Measurements from ENCODE around the gene ITGA4. TPM values are rescaled to one million over a fixed set of nuclear protein-coding genes. Genes with fewer than 3 reads are reported as not detected.

ITGA4 gene
- total and polyA plus RNA-seq, 2 of the 13 experiments (the other 11 are each of a cell fraction or from before 2014, with no cell fraction given), result not detected

DNA sequence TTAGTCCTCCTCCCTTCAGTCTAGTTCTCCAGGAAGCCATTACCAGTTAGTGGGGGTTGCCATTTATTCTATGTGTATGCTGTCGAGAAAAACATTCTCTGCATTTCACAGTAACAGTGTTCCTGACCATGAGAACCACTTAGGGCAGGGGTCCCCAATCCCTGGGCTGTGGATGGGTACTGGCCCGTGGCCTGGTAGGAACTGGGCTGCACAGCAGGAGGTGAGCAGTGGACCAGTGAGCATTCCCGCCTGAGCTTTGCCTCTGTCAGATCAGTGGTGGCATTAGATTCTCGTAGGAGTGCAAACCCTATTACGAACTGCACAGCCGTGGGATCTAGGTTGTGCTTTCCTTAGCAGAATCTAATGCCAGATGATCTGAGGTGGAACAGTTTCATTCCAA lies 15.8 kb downstream of the ITGA4 start:
- 0% methylated on average over 6 of the region's 6 CpGs for WGBS (ENCODE audit: low lambda C conversion rate)
- ChIA-PET POLR2A (no interaction called here), CTCF (ENCODE audit: low intra/inter-chr PET ratio, low total read pairs) (no interaction called here)
- no peak overlapping the region for H3K9ac ChIP-seq (ENCODE audit: insufficient read depth, low read depth, low read length)
- H3K36me3 ChIP-seq (replicated peaks in 1 of 2; ENCODE audit: control insufficient read depth in 1 of 2, insufficient read depth in 2 of 2, low read length in 2 of 2), result no peaks in the 10 kb centered on the region
- BruUV-seq (replicated peaks), result no TSS peak
- no peak overlapping the region for H2AFZ ChIP-seq (ENCODE audit: low read length)
- intact Hi-C loops (cut with micrococcal nuclease; ENCODE audit: unreplicated experiment) (no loop called here), in situ Hi-C loops (cut with HindIII; ENCODE audit: extremely low pct_ligation_motif_present, low pct_unique_long_range_greater_than_20kb) (no loop called here)
- ATAC-seq (peak; percentile 50), DNase-seq (ENCODE audit: low spot score) (no peak), FAIRE-seq (no peak)
- no peaks in the 10 kb centered on the region for H3K4me1 ChIP-seq (ENCODE audit: insufficient read depth, low read length)
- no peaks in the 10 kb centered on the region for H3K27me3 ChIP-seq (ENCODE audit: control insufficient read depth in 1 of 2, insufficient read depth in 2 of 2, low read length in 2 of 2)
- H3K4me2 ChIP-seq (ENCODE audit: low read depth, low read length), result no peak overlapping the region; the same call in 1 of the 2 replicates
- no peaks in the 10 kb centered on the region for H4K20me1 ChIP-seq (ENCODE audit: insufficient read depth, low read length)
- no peak overlapping the region for H3K27ac ChIP-seq (ENCODE audit: extremely low read length, insufficient read depth, low read length)
- no peaks in the 10 kb centered on the region for H3K9me3 ChIP-seq (ENCODE audit: low read length)
- no peak for TF ChIP-seq ZNF713 (CRISPR knock-in tag; IDR thresholded peaks at IDR 0.05)
- TF ChIP-seq MXI1 (IDR thresholded peaks at IDR 0.05; ENCODE audit: borderline replicate concordance, low read depth, low read length), result no peak
- no peak for TF ChIP-seq ZBTB7A (CRISPR knock-in tag; IDR thresholded peaks at IDR 0.05)
- TF ChIP-seq SRSF9 (IDR thresholded peaks at IDR 0.05; ENCODE audit: borderline replicate concordance, insufficient read depth, low read depth, low read length, poor library complexity, severe bottlenecking), result no peak
- TF ChIP-seq STAT5B (CRISPR knock-in tag; IDR thresholded peaks at IDR 0.05), result no peak
- TF ChIP-seq, protein P1, sequence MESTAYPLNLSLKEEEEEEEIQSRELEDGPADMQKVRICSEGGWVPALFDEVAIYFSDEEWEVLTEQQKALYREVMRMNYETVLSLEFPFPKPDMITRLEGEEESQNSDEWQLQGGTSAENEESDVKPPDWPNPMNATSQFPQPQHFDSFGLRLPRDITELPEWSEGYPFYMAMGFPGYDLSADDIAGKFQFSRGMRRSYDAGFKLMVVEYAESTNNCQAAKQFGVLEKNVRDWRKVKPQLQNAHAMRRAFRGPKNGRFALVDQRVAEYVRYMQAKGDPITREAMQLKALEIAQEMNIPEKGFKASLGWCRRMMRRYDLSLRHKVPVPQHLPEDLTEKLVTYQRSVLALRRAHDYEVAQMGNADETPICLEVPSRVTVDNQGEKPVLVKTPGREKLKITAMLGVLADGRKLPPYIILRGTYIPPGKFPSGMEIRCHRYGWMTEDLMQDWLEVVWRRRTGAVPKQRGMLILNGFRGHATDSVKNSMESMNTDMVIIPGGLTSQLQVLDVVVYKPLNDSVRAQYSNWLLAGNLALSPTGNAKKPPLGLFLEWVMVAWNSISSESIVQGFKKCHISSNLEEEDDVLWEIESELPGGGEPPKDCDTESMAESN (CRISPR knock-in tag; conservative IDR thresholded peaks at IDR 0.05), result no peak
- TF ChIP-seq GATA4 (IDR thresholded peaks at IDR 0.05; ENCODE audit: borderline replicate concordance, low read depth), result no peak
- no peak for TF ChIP-seq ZSCAN22 (CRISPR knock-in tag; IDR thresholded peaks at IDR 0.05)
- no peak for TF ChIP-seq SP5 (CRISPR knock-in tag; IDR thresholded peaks at IDR 0.05; ENCODE audit: borderline replicate concordance, low read depth)
- TF ChIP-seq, protein P2, sequence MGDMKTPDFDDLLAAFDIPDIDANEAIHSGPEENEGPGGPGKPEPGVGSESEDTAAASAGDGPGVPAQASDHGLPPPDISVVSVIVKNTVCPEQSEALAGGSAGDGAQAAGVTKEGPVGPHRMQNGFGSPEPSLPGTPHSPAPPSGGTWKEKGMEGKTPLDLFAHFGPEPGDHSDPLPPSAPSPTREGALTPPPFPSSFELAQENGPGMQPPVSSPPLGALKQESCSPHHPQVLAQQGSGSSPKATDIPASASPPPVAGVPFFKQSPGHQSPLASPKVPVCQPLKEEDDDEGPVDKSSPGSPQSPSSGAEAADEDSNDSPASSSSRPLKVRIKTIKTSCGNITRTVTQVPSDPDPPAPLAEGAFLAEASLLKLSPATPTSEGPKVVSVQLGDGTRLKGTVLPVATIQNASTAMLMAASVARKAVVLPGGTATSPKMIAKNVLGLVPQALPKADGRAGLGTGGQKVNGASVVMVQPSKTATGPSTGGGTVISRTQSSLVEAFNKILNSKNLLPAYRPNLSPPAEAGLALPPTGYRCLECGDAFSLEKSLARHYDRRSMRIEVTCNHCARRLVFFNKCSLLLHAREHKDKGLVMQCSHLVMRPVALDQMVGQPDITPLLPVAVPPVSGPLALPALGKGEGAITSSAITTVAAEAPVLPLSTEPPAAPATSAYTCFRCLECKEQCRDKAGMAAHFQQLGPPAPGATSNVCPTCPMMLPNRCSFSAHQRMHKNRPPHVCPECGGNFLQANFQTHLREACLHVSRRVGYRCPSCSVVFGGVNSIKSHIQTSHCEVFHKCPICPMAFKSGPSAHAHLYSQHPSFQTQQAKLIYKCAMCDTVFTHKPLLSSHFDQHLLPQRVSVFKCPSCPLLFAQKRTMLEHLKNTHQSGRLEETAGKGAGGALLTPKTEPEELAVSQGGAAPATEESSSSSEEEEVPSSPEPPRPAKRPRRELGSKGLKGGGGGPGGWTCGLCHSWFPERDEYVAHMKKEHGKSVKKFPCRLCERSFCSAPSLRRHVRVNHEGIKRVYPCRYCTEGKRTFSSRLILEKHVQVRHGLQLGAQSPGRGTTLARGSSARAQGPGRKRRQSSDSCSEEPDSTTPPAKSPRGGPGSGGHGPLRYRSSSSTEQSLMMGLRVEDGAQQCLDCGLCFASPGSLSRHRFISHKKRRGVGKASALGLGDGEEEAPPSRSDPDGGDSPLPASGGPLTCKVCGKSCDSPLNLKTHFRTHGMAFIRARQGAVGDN (CRISPR knock-in tag; IDR thresholded peaks at IDR 0.05), result no peak
- no peak for TF ChIP-seq TP53 (CRISPR knock-in tag; conservative IDR thresholded peaks at IDR 0.05)
- TF ChIP-seq ZNF761 (CRISPR knock-in tag; conservative IDR thresholded peaks at IDR 0.05), result no peak
- TF ChIP-seq KLF12 (CRISPR knock-in tag; IDR thresholded peaks at IDR 0.05; ENCODE audit: borderline replicate concordance), result no peak
- no peak for TF ChIP-seq ZNF274 (CRISPR knock-in tag; IDR thresholded peaks at IDR 0.05)
- no peak for TF ChIP-seq MED8 (CRISPR knock-in tag; IDR thresholded peaks at IDR 0.05; ENCODE audit: insufficient replicate concordance)
- no peak for TF ChIP-seq ZFP90 (CRISPR knock-in tag; IDR thresholded peaks at IDR 0.05; ENCODE audit: borderline replicate concordance)
- no peak for TF ChIP-seq ZBTB46 (CRISPR knock-in tag; IDR thresholded peaks at IDR 0.05; ENCODE audit: borderline replicate concordance)
- no peak for TF ChIP-seq ZSCAN29 (CRISPR knock-in tag; conservative IDR thresholded peaks at IDR 0.05)
- TF ChIP-seq RFXAP (CRISPR knock-in tag; IDR thresholded peaks at IDR 0.05; ENCODE audit: borderline replicate concordance), result no peak
- no peak overlapping the region for H3K4me3 ChIP-seq (replicated peaks in 1 of 3; ENCODE audit: insufficient read depth in 1 of 3, low read depth in 2 of 3, low read length in 3 of 3)
- H3K79me2 ChIP-seq (ENCODE audit: insufficient read depth, low read length), result no peaks in the 10 kb centered on the region

All from HepG2 (cell line).